Activated effector memory CD4-positive, alpha-beta T cell treated with Interleukin-2 at 50 U/mL for 16 hours (primary cell): ENCODE data around the gene PRDM9.

ENCODE experiments used
- DNase-seq: peaks from one replicate; pipeline ENCODE4 v3.0.0-alpha.2; 2020

PRDM9 gene

DNA sequence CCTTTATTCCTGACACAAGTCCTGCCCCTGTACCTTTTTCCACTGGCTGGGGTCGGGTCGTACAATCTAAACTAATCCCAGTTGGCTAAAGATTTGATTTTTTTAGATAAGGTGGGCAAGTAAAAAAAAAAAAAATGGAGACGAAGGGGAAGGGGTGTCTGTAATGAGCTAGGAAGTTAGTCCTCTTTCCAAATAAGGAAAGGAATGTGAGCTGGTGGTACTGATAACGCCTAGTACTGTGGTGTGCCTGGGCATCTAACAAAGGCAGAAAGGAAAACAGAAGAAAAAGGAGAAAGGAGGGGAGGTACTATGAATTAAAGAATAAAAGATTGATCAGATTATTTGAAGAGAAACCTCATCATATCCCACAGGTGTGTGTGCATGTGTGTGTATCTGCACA lies 21.3 kb downstream of the PRDM9 start:
- no peak for DNase-seq

DNA sequence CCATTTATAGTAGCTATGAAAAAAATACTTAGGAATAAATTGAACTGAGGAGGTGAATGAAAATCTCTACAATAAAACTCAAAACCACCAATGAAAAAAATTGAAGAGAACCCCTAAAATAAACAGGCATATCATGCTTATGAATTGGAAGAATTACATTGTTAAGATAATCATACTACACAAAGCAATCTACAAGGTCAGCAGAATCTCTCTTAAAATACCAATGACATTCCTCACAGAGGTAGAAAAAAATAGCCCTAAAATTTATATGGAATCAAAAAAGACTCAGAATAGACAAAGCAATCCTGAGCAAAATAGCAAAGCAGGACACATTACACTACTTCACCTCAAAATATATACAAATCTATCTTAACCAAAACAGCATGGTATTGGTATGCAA lies 23.2 kb downstream of the PRDM9 start:
- no peak for DNase-seq

DNA sequence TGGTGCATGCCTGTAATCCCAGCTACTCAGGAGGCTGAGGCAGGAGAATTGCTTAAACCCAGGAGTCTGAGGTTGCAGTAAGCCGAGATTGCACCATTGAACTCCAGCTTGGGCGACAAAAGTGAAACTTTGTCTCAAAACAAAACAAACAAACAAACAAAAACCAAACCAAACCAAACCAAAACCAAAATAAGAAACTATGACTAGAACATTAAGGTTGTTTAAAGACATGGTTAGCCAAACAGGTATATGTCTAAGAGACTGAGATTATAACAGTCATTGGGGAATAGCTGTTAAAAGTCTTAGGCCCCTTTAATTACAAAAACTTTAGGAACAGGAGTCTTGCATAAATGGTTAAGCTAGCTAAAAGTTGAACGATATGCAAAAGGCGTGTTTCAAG lies 63.6 kb downstream of the PRDM9 start:
- no peak for DNase-seq
